Measurements from ENCODE around the gene TREML1. TPM values are rescaled to one million over a fixed set of nuclear protein-coding genes. Genes with fewer than 3 reads are reported as not detected.
"Not testable (repeated sequence)": the region's sequence is repeated elsewhere in the genome, so short reads cannot be mapped to it uniquely, and the experiment has no call there.

TREML1 gene
- total RNA-seq, 1 donor from 2014 or later = not detected

DNA sequence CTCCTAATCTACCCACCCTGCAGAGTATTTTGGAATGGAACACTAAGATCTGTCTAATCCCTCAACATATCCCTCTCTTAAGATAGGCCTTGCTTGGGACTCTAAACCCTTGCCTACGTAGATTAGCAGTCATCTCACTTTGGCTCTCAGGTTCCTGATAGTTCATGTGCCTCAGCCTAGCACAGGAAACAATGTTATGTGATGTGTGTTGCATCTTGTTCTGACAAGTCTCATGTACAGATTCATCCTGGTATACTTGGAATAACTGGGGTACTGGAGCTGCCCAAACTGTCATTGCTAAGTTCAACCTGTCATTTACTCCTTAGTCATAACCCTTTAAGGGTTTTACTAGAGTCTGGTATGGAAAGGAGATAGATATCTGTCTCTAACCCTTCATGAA, 34.1 kb downstream of the TREML1 start:
- no peaks in the 10 kb centered on the region for H3K27me3 ChIP-seq (ENCODE audit: control insufficient read depth in 3 of 3, insufficient read depth in 3 of 3, low read length in 3 of 3)
- H3K4me3 ChIP-seq (ENCODE audit: low read length in 3 of 3) = no peak overlapping the region
- no peaks in the 10 kb centered on the region for H3K9me3 ChIP-seq (ENCODE audit: control insufficient read depth in 3 of 3, low read length in 3 of 3)
- no peak overlapping the region for H3K9ac ChIP-seq (ENCODE audit: low read depth in 1 of 3, low read length in 3 of 3)
- peaks cover 0 to 11% (median 11%) of the 10 kb centered on the region in 3 donors for H3K36me3 ChIP-seq (ENCODE audit: control insufficient read depth in 3 of 3, insufficient read depth in 3 of 3, low read length in 3 of 3)
- no peaks in the 10 kb centered on the region for H3K4me1 ChIP-seq (ENCODE audit: control insufficient read depth in 3 of 3, insufficient read depth in 3 of 3, low read length in 3 of 3)
- H3K27ac ChIP-seq (ENCODE audit: low read depth, low read length) = no peak overlapping the region

DNA sequence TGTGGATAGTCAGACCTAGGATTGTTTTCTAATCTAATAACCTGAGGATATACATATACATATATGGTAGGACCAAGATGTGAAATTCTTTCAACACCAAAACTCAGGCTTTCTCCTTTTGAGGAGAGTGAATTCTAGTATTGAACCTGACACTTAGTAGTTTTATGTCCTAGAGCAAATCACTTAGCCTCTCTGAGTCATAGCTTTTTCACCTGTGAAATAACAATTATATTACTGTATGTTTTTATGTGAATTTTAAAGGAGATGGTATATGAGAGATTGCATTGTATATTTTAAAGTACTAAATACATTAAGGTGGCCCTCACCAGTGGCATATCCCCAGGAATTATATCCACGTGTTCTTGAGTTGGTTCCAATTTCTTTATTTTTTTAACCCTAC, 34.6 kb downstream of the TREML1 start:
- H3K4me3 ChIP-seq (ENCODE audit: low read length in 3 of 3) = no peak overlapping the region
- no peak overlapping the region for H3K9ac ChIP-seq (ENCODE audit: low read depth in 1 of 3, low read length in 3 of 3)
- no peak overlapping the region for H3K27ac ChIP-seq (ENCODE audit: low read depth, low read length)
- no peaks in the 10 kb centered on the region for H3K4me1 ChIP-seq (ENCODE audit: control insufficient read depth in 3 of 3, insufficient read depth in 3 of 3, low read length in 3 of 3)
- peaks cover 0 to 11% (median 11%) of the 10 kb centered on the region in 3 donors for H3K36me3 ChIP-seq (ENCODE audit: control insufficient read depth in 3 of 3, insufficient read depth in 3 of 3, low read length in 3 of 3)
- no peaks in the 10 kb centered on the region for H3K27me3 ChIP-seq (ENCODE audit: control insufficient read depth in 3 of 3, insufficient read depth in 3 of 3, low read length in 3 of 3)
- H3K9me3 ChIP-seq (ENCODE audit: control insufficient read depth in 3 of 3, low read length in 3 of 3) = no peaks in the 10 kb centered on the region

DNA sequence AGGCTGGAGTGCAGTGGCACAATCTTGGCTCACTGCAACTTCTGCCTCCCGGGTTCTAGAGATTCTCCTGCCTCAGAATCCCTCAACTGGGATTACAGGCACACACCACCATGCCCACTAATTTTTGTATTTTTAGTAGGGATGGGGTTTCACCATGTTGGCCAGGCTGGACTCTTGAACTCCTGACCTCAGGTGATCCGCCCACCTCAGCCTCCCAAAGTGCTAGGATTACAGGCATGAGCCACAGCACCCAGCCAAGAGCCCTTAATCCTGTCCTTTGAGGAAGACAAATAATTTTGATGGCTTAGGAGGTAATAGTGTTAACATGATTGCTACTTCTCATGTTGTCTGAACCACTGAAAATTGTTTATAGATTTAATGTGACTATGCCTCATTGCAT, 39.1 kb downstream of the TREML1 start:
- not testable (repeated sequence) for H3K9me3 ChIP-seq (ENCODE audit: control insufficient read depth in 3 of 3, low read length in 3 of 3); H3K4me1 ChIP-seq (ENCODE audit: control insufficient read depth in 3 of 3, insufficient read depth in 3 of 3, low read length in 3 of 3)

DNA sequence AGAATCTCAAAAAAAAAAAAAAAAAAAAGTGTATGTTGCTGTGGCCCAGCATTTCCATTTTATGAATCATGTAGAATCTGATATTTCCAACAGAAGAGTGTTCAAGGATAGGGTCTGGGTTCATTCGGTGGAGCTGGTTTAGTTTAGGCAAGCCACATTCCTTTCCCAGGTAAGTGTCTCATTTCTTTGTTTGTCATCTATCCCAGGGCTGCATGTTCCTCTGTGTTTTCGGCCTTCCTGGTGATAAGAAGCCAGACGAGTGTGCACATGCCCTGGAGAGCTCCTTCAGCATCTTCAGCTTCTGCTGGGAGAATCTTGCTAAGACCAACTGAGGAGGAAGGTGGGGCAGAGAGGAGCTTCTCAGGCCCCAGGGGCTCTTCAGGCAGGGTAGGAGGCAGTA, 43.1 kb downstream of the TREML1 start:
- Histone ChIP-seq H3K9ac (ENCODE audit: low read depth in 1 of 3, low read length in 3 of 3) (no peak overlapping the region), H3K4me1 (ENCODE audit: control insufficient read depth in 3 of 3, insufficient read depth in 3 of 3, low read length in 3 of 3) (no peaks in the 10 kb centered on the region), H3K9me3 (ENCODE audit: control insufficient read depth in 3 of 3, low read length in 3 of 3) (no peaks in the 10 kb centered on the region), H3K27me3 (ENCODE audit: control insufficient read depth in 3 of 3, insufficient read depth in 3 of 3, low read length in 3 of 3) (no peaks in the 10 kb centered on the region), H3K27ac (ENCODE audit: low read depth, low read length) (no peak overlapping the region), H3K36me3 (ENCODE audit: control insufficient read depth in 3 of 3, insufficient read depth in 3 of 3, low read length in 3 of 3) (peaks cover 0 to 8% (median 3%) of the 10 kb centered on the region in 3 donors), H3K4me3 (ENCODE audit: low read length in 3 of 3) (no peak overlapping the region)

More for the DNA sequence above, 39.1 kb downstream of the TREML1 start:
- H3K36me3 ChIP-seq (ENCODE audit: control insufficient read depth in 3 of 3, insufficient read depth in 3 of 3, low read length in 3 of 3); H3K4me3 ChIP-seq (ENCODE audit: low read length in 3 of 3); H3K27me3 ChIP-seq (ENCODE audit: control insufficient read depth in 3 of 3, insufficient read depth in 3 of 3, low read length in 3 of 3); H3K27ac ChIP-seq (ENCODE audit: low read depth, low read length); H3K9ac ChIP-seq (ENCODE audit: low read depth in 1 of 3, low read length in 3 of 3): not testable (repeated sequence)

DNA sequence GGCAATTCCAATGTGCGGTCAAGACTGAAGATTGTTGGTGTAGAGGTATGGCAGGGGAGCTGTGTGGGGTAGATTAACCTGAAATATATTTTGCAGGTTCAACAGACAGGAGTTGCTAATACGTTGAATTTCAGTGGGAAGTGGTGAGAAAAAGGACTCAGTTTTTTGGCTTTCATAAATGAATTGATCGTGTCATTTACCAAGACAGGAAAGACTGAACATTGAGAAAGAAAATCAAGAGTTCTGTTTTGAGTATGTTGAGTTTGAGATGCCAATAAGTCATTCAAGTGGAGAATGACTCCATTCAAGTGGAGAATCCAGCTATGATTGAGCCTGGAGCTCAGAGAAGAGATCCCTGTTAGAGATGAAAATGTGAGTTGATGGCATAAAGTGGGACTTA, 50.3 kb downstream of the TREML1 start:
- no peaks in the 10 kb centered on the region for H3K9me3 ChIP-seq (ENCODE audit: control insufficient read depth in 3 of 3, low read length in 3 of 3)
- H3K27ac ChIP-seq (ENCODE audit: low read depth, low read length) = no peak overlapping the region
- H3K27me3 ChIP-seq (ENCODE audit: control insufficient read depth in 3 of 3, insufficient read depth in 3 of 3, low read length in 3 of 3) = no peaks in the 10 kb centered on the region
- H3K4me3 ChIP-seq (ENCODE audit: low read length in 3 of 3) = no peak overlapping the region
- H3K9ac ChIP-seq (ENCODE audit: low read depth in 1 of 3, low read length in 3 of 3) = no peak overlapping the region
- peaks cover 0 to 12% (median 7%) of the 10 kb centered on the region in 3 donors for H3K36me3 ChIP-seq (ENCODE audit: control insufficient read depth in 3 of 3, insufficient read depth in 3 of 3, low read length in 3 of 3)
- no peaks in the 10 kb centered on the region for H3K4me1 ChIP-seq (ENCODE audit: control insufficient read depth in 3 of 3, insufficient read depth in 3 of 3, low read length in 3 of 3)

DNA sequence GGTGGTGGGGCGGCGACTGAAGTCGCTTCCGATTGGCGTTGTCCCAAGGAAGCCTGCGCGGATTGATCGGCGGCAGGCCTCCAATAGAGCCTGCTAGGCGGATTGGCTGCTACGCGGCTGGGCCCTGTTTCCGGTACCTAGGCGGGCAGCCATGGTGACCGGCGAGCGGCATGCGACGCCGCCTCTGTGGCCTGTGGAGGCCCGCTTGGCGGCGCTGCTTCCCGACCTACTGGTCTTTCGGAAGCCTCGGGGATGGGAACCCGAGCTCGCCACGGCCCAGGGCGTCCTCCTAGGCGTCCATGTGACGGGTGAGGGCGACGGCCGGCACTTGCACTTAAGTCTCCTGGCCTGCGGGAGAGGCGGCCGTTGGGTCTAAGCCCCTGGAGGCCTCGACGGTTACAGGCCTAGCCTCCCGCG, 53.3 kb downstream of the TREML1 start:
- peaks cover 8 to 12% (median 9%) of the 10 kb centered on the region in 3 donors for H3K4me1 ChIP-seq (ENCODE audit: control insufficient read depth in 3 of 3, insufficient read depth in 3 of 3, low read length in 3 of 3)
- no peaks in the 10 kb centered on the region for H3K27me3 ChIP-seq (ENCODE audit: control insufficient read depth in 3 of 3, insufficient read depth in 3 of 3, low read length in 3 of 3)
- no peak overlapping the region for H3K4me3 ChIP-seq (ENCODE audit: low read length in 3 of 3)
- H3K36me3 ChIP-seq (ENCODE audit: control insufficient read depth in 3 of 3, insufficient read depth in 3 of 3, low read length in 3 of 3) = peaks cover 6 to 36% (median 34%) of the 10 kb centered on the region in 3 donors
- H3K9ac ChIP-seq (ENCODE audit: low read depth in 1 of 3, low read length in 3 of 3) = no peak overlapping the region
- H3K27ac ChIP-seq (ENCODE audit: low read depth, low read length) = no peak overlapping the region
- H3K9me3 ChIP-seq (ENCODE audit: control insufficient read depth in 3 of 3, low read length in 3 of 3) = no peaks in the 10 kb centered on the region

Other genes with a start within 250 kb of the TREML1 start
- gene UNC5CL, start 115.1 kb downstream of the TREML1 start, total RNA-seq = 2.1 TPM
- 1.0 TPM for gene TSPO2, start 111.9 kb downstream of the TREML1 start, total RNA-seq
- 664 TPM for gene APOBEC2, start 101.1 kb downstream of the TREML1 start, total RNA-seq
- gene OARD1, start 82.0 kb downstream of the TREML1 start, total RNA-seq = 10.4 TPM
- 17.2 TPM for gene NFYA, start 81.4 kb downstream of the TREML1 start, total RNA-seq
- gene TREM2, start 8.8 kb upstream of the TREML1 start, total RNA-seq = 0.52 TPM
- gene TREML2, start 46.8 kb upstream of the TREML1 start, total RNA-seq = under 0.01 TPM
- not detected for gene TREML4, start 74.0 kb upstream of the TREML1 start, total RNA-seq
- gene TREM1, start 132.3 kb upstream of the TREML1 start, total RNA-seq = under 0.01 TPM
- not detected for gene NCR2, start 181.3 kb upstream of the TREML1 start, total RNA-seq